SU-DHL-6 (cell line): ENCODE results near the gene FKBP11.

Source experiments
- H2AFZ ChIP-seq: fragments of 200-600 bp; sonication (generic); 2 replicates; pipeline ENCODE4 v1.6.1; 2014; ENCODE audit warnings: low read depth, mild to moderate bottlenecking, moderate library complexity, mixed read lengths, antibody characterized with exemption, low read length; ENCODE audit not compliant: severe bottlenecking
- H3F3A ChIP-seq: fragments of 200-600 bp; shearing (Covaris generic); 2 replicates; pipeline ENCODE4 v1.6.0; 2016; ENCODE audit warnings: antibody characterized with exemption, mild to moderate bottlenecking; ENCODE audit not compliant: insufficient read depth
- H3K27ac ChIP-seq: fragments of 200-600 bp; sonication (generic); 2 replicates; pipeline ENCODE4 v1.5.1; 2016; ENCODE audit warnings: low read depth, mild to moderate bottlenecking, low read length, moderate library complexity, mixed read lengths
- H3K27me3 ChIP-seq: fragments of 200-600 bp; sonication (generic), shearing (Covaris generic); 2 replicates; pipeline ENCODE4 v1.6.0; 2014; ENCODE audit warnings: mild to moderate bottlenecking, low read length
- H3K36me3 ChIP-seq: fragments of 200-600 bp; sonication (generic); 2 replicates; pipeline ENCODE4 v1.6.1; 2014; ENCODE audit warnings: mild to moderate bottlenecking, low read length, mixed read lengths
- H3K4me2 ChIP-seq: fragments of 300-600, 200-600 bp; shearing (Covaris generic), sonication (generic); 2 replicates; pipeline ENCODE4 v1.6.0; 2014; ENCODE audit warnings: low read length, low read depth, mild to moderate bottlenecking; ENCODE audit not compliant: poor library complexity, severe bottlenecking
- H3K4me3 ChIP-seq: fragments of 200-600 bp; sonication (generic); 2 replicates; pipeline ENCODE4 v1.5.1; 2014; ENCODE audit warnings: antibody characterized with exemption, low read length, mild to moderate bottlenecking, mixed read lengths; ENCODE audit not compliant: insufficient read depth, poor library complexity, severe bottlenecking
- H3K79me2 ChIP-seq: fragments of 200-600 bp; sonication (generic); 2 replicates; pipeline ENCODE4 v1.6.1; 2014; ENCODE audit warnings: mild to moderate bottlenecking, low read length, moderate library complexity; ENCODE audit not compliant: insufficient read depth
- H3K9ac ChIP-seq: fragments of 200-600 bp; sonication (generic); 2 replicates; pipeline ENCODE4 v1.7.0; 2014; ENCODE audit warnings: mild to moderate bottlenecking, low read length
- H3K9me2 ChIP-seq: fragments of 200-600 bp; sonication (generic); replicated peaks from 2 replicates; pipeline ENCODE4 v1.6.1; 2014; ENCODE audit warnings: low read length; ENCODE audit not compliant: insufficient read depth
- H3K9me3 ChIP-seq: fragments of 200-600 bp; sonication (generic); 2 replicates; pipeline ENCODE4 v1.6.1; 2014; ENCODE audit warnings: low read length, mixed read lengths; ENCODE audit not compliant: insufficient read depth
- H4K20me1 ChIP-seq: fragments of 200-600 bp; sonication (generic); 2 replicates; pipeline ENCODE4 v1.6.1; 2014; ENCODE audit warnings: low read depth, mild to moderate bottlenecking, antibody characterized with exemption, low read length, moderate library complexity, mixed read lengths
- CTCF ChIP-seq: fragments of 200-600 bp; sonication (generic); IDR thresholded peaks from one replicate; pipeline ENCODE4 v1.5.1; 2017; ENCODE audit warnings: antibody characterized with exemption, mild to moderate bottlenecking, low read length, moderate library complexity; ENCODE audit not compliant: insufficient read depth, poor library complexity, severe bottlenecking
- EZH2phosphoT487 ChIP-seq: fragments of 200-600 bp; sonication (generic), shearing (Covaris generic); conservative IDR thresholded peaks from 2 replicates; pipeline ENCODE4 v1.6.1; 2018; ENCODE audit warnings: mild to moderate bottlenecking, antibody characterized with exemption, low read length, moderate library complexity, mixed read lengths

FKBP11 gene

GRCh38 chr12:48938805-48939204 lies 13.5 kb upstream of the FKBP11 start:
- H3K79me2 ChIP-seq, result 0 out of 2 replicates have a peak, but pooled peaks cover 1% of the 10 kb centered on the region
- no peak overlapping the region for H3K27ac ChIP-seq
- no peak overlapping the region for H3K4me2 ChIP-seq
- no peak overlapping the region for H3K4me3 ChIP-seq
- H4K20me1 ChIP-seq, result no peaks in the 10 kb centered on the region
- H3F3A ChIP-seq, result no peaks in the 10 kb centered on the region
- no peak overlapping the region for H3K9ac ChIP-seq
- no peaks in the 10 kb centered on the region for H3K27me3 ChIP-seq
- H3K9me2 ChIP-seq, result no peaks in the 10 kb centered on the region
- no peaks in the 10 kb centered on the region for H3K9me3 ChIP-seq
- H2AFZ ChIP-seq, result no peak overlapping the region
- TF ChIP-seq EZH2phosphoT487 (no peak), CTCF (no peak)
- no peaks in the 10 kb centered on the region for H3K36me3 ChIP-seq

GRCh38 chr12:48937170-48937569 lies 11.9 kb upstream of the FKBP11 start:
- Histone ChIP-seq H3K9me3 (no peaks in the 10 kb centered on the region), H2AFZ (no peak overlapping the region), H3K4me2 (no peak overlapping the region), H4K20me1 (no peaks in the 10 kb centered on the region), H3K4me3 (no peak overlapping the region), H3K27ac (no peak overlapping the region), H3K79me2 (no peaks in the 10 kb centered on the region), H3K36me3 (no peaks in the 10 kb centered on the region), H3K9ac (no peak overlapping the region), H3F3A (no peaks in the 10 kb centered on the region), H3K9me2 (no peaks in the 10 kb centered on the region), H3K27me3 (no peaks in the 10 kb centered on the region)
- TF ChIP-seq EZH2phosphoT487 (no peak), CTCF (no peak)

GRCh38 chr12:48936379-48936979 lies 11.2 kb upstream of the FKBP11 start:
- Histone ChIP-seq H3K36me3 (no peaks in the 10 kb centered on the region), H3K9me2 (no peaks in the 10 kb centered on the region), H3K27ac (no peak overlapping the region), H3K27me3 (no peaks in the 10 kb centered on the region), H3K4me2 (no peak overlapping the region), H2AFZ (no peak overlapping the region), H3K4me3 (no peak overlapping the region), H3K9me3 (no peaks in the 10 kb centered on the region), H3F3A (no peaks in the 10 kb centered on the region), H4K20me1 (no peaks in the 10 kb centered on the region), H3K79me2 (no peaks in the 10 kb centered on the region), H3K9ac (no peak overlapping the region)
- peak; percentile 97 for TF ChIP-seq CTCF
- no peak for TF ChIP-seq EZH2phosphoT487
